Inferior parietal cortex (tissue), 1 donor: ENCODE data around the gene ZNF541.

Source experiments
- DNase-seq: peaks from one replicate; pipeline ENCODE4 v3.0.0-alpha.2; 2016; ENCODE audit errors: extremely low spot score

The ZNF541 gene

DNA sequence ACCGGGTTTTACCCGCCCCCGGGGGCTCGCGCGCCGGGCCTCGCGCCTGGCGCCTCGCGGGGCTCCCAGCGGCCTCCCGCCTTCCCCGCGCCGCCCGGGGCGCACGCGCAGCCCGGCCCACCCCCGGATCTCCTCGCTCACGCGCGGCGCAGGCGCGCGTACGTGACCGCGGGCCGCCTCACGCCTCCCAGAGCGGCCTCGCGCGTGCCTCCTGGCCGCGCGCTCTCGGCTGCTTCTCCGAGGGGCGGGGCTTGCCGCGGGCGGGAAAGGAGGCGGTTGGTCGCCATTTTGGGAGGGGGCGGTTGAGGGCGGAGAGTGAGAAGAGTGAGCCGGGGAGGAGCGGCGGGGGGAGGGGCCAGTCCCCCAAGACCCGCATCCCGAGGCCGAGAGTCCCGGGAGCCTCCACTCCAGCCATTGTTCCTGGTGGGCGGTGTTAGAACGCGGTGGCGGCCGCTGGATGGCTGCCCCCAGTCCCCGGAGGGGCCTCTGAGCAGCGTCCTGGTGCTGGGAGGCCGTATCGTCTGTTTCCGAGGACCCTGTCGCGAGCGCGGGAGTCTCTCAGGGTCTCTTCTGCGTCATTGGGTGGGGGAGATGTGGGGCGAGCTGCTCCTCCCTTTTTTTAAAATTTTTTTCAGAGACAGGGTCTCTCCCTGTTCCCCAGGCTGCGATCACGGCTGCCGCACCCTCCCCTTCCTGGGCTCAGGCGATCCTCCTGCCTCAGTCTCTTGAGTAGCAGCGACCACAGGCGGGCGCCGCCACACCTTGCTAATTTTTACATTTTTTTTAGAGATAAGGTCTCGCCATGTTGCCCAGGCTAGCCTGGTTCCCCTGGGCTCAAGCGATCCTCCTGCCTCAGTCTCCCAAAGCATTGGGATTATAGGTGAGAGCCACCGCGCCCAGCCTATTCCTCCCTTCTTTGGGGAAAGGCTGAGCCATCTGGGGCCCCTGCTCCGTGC, at the start of gene ZNF541:
TSS of gene ZNF541 (minus strand) at position 78 of the 956 bp plus-strand sequence. CDS start 17,292 bp downstream, outside the sequence.
- DNase-seq: peak; percentile 27

GRCh38 chr19:47619763-47620162, 46.8 kb upstream of the ZNF541 start:
- no peak for DNase-seq

DNA sequence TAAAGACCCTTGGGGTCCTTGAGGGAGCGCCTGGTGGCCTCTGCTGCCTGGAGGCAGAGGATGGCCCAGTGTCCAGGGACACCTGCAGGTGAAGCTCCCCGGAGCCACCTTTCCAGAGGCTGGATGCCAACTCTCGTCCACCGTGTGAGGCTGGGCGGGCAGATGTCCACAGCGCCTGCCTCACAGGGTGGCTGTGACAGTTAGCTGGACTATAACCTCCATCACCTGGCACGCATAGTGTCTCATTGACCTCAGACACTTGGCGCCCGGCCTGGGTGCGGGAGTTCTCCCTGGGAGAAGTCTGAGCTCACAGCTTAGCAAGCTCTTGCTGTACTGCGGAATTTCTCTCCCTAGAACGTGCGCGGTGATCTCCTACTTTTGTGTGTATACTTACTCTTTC, 45.8 kb upstream of the ZNF541 start:
- DNase-seq: no peak

GRCh38 chr19:47615714-47616113, 42.8 kb upstream of the ZNF541 start:
- DNase-seq: peak; percentile 83

- no peak for DNase-seq
Observed at GRCh38 chr19:47615230-47615629, 42.3 kb upstream of the ZNF541 start.

- DNase-seq: no peak
Observed at GRCh38 chr19:47614559-47614958, 41.6 kb upstream of the ZNF541 start.

DNA sequence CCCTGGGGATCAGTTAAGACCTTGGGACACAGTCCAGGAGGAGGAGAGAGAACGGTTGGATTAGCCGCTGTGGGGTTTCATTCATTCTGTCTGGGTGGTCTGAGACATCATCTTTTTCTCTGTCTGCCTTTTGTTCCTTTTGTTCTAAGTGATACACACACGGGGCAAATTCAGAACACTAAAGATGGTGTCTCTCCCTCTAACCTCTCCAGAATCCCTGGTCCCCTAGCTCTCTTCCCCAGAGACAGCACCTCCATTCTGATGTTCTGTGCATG, 41.0 kb upstream of the ZNF541 start:
- DNase-seq: no peak

- peak; percentile 22 for DNase-seq
Observed at GRCh38 chr19:47613165-47614020, 40.4 kb upstream of the ZNF541 start.

- DNase-seq: no peak
Observed at GRCh38 chr19:47610902-47611301, 38.0 kb upstream of the ZNF541 start.

DNA sequence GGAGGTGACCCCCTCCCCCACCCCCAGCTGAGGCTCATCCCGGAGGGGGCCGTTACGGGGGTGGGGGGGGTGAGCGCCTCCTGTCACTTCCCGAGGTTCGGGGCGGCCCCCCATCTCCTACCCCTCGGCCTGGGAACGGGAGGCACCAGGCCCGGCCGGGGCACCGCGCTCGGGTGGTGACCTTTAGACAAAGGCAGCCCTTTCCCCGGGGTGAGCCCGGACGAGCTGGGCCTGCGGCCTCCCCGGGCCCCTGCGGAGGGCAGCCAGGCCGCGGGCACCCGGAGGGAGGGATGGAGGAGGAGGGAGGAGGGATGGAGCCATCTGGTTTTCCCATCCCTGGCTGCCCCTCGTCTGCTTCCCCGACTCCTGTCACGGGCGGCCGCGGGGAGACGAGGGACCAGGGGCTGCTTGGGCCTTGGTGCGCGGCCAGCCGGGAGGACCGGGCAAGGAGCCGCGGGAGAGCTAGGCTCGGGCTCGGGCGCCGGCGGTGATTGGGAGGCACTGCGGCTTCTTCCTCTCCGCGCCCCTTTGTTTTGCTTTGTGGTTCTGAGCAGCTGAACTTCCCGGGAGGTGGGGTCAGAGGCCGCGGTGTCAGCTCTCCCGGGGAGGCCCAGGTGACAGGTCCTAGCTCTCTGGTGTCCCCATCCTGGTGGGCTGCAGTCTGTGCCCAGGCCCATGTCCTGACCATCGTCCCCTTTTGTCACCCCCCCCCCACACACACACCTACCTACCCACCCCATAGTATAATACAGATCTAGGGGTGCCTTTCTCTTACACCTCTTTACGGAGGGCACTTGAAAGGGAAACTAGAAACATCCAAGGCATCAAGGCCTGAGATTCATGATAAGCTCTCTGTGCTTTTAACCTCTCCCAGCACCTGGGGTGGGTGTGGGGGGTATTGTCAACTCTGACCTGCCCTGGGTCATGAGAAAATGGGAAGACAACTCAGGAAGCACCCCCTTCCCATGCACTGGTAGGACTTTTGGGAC, 37.3 kb upstream of the ZNF541 start:
- DNase-seq: peak; percentile 29

- peak; percentile 77 for DNase-seq
Observed at GRCh38 chr19:47608969-47609905, 36.3 kb upstream of the ZNF541 start, which contains the start of gene BICRA. Gene BICRA (plus strand): TSS chr19:47609134. CDS start chr19:47673575, 64,441 bp downstream.

- peak; percentile 92 for DNase-seq
Observed at GRCh38 chr19:47608074-47608918, 35.3 kb upstream of the ZNF541 start.

DNA sequence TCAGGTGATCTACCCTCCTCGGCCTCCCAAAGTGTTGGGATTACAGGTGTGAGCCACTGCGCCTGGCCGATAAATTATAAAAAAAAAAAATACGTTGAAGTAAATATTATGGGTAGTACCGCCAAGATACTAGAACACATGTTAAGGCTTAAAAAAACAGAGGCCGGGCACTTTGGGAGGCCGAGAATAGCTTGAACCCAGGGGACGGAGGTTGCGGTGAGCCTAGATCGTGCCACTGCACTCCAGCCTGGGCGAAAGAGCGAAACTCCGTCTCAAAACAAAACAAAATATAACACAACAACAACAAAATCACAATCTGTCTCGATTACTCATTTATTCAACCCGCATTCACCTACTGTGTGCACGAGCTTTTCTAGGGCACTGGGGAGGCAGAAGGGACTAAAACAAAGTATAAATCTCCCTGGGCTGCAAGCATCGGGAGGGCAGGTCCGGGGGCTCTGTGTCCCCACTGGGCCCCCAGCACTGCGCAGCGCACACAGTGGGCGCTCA, 34.7 kb upstream of the ZNF541 start:
- DNase-seq: no peak

DNA sequence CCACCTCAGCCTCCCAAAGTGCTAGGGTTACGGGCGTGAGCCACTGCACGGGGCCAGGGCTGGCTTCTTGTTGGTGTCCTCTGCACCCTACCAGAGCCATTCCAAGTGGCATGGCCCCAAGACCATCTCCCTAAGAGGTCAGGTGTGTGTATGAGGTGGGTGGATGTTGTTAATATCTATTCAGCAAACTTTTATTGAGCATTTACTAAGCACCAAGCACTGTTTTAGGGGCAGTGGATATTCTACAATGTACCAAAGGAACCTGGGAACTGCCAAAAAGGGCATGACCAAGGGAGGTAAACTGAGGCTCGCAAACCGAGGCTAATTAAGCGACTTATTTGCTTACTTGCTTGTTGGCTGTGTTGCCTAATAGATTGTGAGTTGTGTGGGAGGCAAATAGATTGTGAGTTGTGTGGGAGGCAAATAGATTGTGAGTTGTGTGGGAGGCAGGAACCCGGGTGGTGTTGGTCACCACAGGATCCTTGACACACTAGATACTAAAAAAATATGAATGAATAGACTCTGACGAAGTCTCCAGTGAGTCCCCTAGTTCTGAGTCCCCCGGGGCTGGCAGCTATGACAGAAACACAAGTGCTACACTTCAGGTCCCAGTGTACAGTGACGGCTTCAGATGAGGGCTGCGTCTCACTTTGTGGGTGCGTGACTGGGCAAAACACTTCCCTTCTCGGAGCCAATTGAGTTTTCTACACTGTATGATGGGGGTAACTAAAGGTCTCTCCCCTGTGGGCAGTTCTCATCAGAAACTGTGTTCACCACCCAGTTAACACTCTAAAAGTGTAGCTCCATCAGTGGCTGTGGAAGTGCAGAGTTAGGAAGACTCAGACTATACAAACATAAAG, 31.0 kb upstream of the ZNF541 start:
- DNase-seq: no peak

GRCh38 chr19:47601180-47601904, 28.4 kb upstream of the ZNF541 start:
- no peak for DNase-seq

- peak; percentile 99 for DNase-seq
Observed at GRCh38 chr19:47600246-47601179, 27.6 kb upstream of the ZNF541 start.
